Activated gamma-delta T cell treated with Interleukin-2 at 50 U/mL for 16 hours (primary cell): ENCODE results near the gene TTLL9.

Experiments
- DNase-seq: peaks from one replicate; pipeline ENCODE4 v3.0.0-alpha.2; 2020

TTLL9 gene

DNA sequence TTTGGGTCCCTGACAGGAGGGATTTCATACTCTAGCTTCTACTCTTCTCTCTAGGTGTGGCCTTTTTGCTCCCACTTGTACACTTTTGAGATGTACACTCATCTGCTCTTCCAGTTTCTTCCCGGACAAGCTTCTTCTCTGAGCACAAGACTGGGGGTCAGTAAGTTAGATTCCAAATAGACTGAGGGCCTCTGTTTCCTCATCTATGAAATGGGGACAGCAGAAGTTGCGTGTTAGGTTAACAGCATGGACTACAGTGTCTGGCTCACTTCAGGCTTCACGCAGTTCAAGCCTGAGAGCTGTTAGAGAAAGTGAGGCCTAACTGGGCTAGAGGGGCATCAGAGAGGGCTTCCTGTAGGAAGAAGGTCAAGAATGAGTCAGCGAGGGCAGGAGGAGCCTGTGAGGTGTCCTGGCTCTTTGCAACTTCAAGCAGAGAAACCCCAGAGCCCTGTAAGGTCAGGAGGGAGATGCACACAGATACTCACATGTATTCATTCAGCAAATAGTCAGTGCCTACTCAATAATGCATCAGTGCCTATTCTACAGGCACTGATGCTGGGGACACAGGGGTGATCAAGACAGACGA is 118.1 kb downstream of the TTLL9 start:
- no peak for DNase-seq

DNA sequence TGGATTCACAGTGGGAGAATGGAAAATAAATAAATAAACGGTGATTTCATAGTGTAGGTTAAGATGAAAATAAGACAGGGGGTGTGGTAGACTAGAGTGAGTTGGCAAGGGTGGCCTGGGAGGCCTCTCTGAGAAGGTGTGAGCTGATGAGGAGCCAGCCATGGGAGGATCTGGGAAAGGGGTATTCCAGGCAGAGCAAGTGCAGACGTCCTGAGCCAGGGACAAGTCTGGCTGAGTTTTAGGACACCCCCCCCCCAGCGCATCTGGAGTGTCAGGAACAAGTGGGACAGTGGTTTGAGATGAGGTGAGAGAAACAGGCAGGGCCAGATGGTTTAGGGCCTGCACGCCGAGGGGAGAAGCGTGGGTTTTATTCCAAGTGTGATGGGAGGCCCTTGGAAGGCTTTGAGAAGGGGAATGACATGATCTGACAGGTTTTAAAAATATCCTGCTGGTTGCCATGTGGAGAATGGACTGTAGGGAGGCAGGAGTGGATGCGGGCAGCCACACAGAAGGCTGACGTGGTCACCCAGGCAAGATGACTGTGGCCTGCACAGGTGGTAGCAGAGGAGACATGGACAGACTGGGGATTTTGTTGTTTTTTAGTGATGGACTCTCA is 118.7 kb downstream of the TTLL9 start:
- no peak for DNase-seq

DNA sequence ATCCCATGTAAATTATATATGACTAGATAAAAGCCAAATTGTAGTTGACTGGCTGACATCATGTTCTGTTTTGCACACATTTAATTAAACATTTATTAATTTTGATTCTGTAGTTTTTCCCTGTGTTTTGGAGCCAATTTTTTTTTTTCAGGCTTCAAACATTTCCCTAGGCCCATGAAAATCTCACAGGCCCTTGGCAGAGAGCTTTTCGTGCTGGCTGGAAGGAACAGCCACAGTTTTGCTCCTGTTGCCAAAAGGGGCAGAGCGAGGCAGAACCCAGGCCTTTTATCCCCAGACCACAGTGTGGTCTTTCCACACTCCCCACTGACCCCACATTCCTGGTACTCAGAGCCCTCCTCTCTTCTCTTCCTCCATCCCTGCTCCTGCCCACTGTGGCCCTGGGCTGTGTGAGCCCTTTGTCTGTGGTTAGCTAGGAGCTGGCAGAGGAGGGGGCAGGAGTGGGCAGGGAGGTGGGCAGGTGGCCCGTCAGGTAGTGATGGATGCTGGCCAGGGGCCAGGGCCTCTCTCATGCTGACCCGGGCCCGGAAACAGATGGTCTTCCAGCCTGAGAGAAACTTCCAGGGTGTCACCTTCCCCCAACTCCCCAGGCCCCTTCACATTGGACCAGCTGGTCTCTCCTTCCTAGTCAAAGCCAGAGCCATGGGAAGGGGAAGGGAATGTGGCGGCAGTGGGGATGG is 120.4 kb downstream of the TTLL9 start:
- no peak for DNase-seq

DNA sequence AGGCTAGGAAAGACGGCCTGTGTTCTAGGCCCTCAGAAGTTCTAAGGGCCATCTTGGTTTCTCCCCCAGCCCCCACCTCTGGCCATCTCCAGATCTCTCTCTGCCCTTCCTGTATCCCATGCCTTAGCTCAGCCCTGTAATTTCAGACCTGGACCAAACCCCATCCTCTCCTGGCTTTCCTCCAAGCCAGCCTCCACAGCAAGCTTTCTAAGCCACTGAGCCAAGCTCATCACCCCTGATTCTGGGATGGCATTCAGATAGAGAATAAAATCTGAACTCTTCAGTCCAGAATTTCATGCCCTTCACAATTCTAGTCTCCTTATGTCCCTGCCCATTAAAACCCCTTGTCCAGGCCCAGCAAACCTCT is 120.9 kb downstream of the TTLL9 start:
- DNase-seq = no peak

DNA sequence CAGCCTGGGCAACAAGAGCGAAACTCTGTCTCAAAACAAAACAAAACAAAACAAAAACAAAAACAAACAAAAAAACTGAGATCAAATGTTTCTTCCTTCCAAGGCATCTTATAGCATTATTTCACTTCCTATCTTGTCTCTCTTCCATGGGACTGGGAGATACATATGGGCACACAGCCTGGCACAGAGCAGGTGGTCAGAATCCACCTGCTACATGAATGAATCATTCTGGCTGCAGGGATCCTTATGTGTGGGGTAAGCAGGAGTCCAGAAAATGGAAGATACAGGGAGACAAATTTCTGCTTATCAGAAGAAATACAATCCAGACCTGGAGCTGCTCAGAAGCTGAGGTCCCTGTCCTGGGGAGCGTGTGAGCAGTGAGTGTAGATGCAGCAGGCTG is 121.7 kb downstream of the TTLL9 start:
- no peak for DNase-seq
